Anterior cingulate cortex (tissue), 58 donors: ENCODE data around the gene ARHGAP8.
"Not testable (repeated sequence)": the region's sequence is repeated elsewhere in the genome, so short reads cannot be mapped to it uniquely, and the experiment has no call there.

Experiments used
- DNase-seq, 58 donors: peaks; one replicate each; lab custom pipeline; 2025; lab: John Stamatoyannopoulos, UW

Gene ARHGAP8

GRCh38 chr22:44895296-44896055 is 143.1 kb downstream of the ARHGAP8 start:
- DNase-seq = no peak

DNA sequence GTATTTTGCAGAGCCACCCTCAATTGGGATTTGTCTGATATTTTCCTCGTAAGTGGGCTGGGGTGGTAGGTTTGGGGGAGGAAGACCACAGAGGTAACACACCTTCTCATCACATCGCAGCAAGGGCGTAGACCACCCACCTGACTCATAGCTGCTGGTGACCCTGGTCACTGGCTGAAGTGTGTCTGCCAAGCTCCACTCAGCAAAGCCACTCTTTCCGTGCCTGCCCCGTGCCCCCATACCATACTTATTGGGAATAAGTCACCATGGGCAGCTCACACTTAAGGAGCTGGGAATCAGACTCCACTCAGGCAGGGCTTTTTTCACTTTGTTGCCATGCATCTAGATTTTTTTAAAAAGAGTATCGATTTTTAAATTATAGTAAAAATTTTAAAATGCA is 145.9 kb downstream of the ARHGAP8 start:
- DNase-seq = no peak

DNA sequence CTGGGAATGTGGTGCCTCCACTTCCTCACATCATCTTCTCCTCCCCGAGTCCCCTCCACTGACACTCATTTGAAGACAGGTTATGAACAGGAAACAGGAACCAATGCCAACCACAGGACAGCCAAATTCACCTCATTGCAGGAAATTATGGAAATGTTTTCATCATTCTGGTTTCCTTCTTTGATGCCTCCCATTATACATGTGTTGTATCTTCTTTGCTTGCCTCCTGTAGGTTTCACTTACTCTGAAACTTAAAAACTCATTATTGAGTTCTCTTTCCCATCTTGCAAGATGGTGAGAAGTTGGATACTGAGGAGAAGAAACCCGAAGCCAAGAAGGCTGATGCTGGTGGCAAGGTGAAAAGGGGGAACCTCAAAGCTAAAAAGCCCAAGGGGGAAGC is 148.9 kb downstream of the ARHGAP8 start:
- no peak for DNase-seq

DNA sequence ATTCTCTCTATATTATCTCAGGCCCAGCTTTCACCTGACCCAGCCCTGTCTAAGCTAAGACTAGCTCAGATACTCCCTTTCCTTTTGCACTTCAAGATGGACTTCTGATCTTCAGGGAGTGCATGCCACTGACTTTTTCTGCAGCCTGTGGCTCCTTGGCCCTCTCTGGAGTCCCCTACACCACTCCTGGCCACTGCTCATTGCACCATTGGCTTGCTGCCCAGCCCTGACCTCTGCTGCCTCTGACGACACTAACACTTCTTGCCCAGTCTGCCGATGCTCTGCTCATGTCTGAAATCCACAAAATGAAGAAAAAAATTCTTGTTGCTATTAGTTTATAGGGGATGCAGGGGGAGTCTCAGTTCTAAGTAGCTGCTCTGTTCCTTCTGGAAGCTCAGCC is 150.8 kb downstream of the ARHGAP8 start:
- not testable (repeated sequence) for DNase-seq

DNA sequence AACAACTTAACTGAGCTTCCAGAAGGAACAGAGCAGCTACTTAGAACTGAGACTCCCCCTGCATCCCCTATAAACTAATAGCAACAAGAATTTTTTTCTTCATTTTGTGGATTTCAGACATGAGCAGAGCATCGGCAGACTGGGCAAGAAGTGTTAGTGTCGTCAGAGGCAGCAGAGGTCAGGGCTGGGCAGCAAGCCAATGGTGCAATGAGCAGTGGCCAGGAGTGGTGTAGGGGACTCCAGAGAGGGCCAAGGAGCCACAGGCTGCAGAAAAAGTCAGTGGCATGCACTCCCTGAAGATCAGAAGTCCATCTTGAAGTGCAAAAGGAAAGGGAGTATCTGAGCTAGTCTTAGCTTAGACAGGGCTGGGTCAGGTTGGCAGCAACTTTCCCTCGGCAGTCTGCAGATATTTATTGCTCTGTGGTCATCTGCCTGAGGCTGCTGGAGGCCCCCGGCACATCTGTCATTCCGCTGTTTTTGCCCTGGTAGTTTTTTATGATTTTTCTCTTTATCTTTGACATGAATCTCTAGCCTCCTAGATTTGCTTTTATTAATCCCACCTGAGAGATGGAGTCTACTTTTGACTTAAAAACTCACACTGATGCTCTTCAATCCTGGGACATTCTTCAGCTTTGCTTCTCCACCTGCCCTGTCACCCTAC is 152.2 kb downstream of the ARHGAP8 start:
- not testable (repeated sequence) for DNase-seq

DNA sequence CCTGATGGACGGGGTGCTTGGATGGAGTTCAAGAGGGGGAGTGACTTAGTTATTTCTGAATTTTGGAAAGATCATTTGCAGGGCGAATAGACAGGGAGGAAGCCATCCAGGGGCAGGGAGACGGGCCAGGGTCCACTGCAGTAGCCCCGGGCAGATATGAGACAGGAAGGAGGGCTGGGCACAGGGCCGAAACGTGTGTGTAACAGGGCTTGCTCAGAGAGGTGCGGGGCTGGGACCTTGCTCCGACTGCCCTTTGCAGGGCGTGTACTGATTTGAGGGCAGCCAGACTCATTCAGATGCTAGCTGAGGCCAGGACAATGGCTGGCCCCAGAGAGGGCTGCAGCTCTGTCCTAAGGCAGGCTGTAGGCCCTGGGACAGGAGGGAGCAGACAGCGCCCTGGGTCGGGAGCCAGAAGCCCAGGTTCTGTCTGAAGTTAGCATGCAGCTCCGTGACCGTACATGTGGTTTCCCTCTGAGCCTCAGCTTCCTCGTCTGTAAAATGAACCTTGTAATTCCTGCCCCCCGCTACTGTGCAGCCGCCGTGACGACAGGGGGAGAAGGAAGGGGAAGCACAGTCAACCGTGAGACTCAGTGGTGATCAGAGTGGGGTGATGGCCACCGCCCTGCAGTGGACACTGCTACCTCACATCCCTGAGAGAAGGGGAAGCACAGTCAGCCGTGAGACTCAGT is 154.0 kb downstream of the ARHGAP8 start:
- DNase-seq = no peak

- DNase-seq = no peak
Measured at GRCh38 chr22:44906999-44907644, 154.7 kb downstream of the ARHGAP8 start.

DNA sequence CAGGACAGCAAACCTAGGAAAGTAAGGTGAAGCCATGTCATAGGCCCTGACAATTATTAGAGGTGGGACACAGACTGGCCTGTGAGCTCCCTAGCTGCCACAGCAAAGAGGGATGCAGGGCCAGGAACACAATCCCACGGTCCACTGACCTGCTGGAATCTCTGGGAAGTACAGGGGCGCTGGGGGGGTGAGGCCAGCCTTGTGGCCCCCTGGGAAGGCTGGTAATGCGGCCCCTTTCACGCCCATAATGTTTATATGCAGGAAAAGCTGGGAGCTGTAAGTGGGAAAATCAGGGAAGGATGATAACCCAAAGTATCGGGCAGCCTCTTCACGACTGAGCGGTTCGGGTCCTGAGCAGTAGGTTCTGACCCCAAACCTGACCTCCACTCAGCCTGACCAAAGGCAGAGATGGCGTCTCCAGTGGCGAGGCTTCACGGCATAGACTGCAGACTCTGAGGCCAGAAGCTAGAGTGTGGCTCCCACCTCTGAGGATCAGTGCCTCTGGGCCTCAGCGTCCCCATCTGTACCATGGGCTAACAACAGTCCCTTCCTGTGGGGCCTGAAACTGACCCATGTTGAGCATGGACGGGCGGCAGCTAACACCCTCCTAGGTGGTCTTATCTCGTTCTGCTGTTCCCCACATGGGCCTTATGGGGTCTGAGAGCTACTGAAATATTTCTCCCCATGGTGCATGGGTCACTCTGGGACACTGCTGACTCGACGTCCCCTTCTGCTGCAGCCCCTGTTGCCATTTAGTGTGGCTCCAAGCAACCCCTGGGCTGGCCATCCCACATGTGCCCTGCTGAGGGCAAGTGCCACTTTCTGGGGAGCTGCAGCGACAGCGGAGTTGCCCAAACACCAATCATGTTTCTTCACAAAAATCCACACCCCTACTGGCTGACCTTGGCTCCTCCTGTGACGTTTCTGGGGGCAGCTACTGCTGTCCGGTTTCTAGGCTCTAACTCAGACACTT is 155.7 kb downstream of the ARHGAP8 start:
- DNase-seq = no peak

GRCh38 chr22:44909241-44909640 is 156.9 kb downstream of the ARHGAP8 start:
- DNase-seq = no peak
